ENCODE results near the gene GYS1.

DNA sequence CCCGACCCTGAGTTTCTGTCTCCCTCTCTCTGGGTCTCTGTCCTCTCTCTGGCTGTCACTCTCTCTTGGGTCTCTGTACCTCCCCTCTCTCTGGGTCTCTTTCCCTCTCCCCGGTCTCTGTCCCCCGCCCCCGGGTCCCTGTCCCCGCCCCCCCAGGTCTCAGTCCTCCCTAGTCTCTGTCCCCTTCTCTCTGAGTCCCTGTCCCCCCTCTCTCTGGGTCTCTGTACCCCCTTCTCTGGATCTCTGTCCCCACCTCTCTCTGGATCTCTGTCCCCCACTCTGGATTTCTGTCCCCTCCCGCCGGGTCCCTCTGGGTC is 30.3 kb downstream of the GYS1 start:
- TF ChIP-seq, protein P1, sequence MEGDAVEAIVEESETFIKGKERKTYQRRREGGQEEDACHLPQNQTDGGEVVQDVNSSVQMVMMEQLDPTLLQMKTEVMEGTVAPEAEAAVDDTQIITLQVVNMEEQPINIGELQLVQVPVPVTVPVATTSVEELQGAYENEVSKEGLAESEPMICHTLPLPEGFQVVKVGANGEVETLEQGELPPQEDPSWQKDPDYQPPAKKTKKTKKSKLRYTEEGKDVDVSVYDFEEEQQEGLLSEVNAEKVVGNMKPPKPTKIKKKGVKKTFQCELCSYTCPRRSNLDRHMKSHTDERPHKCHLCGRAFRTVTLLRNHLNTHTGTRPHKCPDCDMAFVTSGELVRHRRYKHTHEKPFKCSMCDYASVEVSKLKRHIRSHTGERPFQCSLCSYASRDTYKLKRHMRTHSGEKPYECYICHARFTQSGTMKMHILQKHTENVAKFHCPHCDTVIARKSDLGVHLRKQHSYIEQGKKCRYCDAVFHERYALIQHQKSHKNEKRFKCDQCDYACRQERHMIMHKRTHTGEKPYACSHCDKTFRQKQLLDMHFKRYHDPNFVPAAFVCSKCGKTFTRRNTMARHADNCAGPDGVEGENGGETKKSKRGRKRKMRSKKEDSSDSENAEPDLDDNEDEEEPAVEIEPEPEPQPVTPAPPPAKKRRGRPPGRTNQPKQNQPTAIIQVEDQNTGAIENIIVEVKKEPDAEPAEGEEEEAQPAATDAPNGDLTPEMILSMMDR (conservative IDR thresholded peaks at IDR 0.05 in 1 of 2, IDR thresholded peaks at IDR 0.05 in 1 of 2; ENCODE audit: extremely low read depth in 1 of 2, insufficient read depth in 1 of 2, low read depth in 1 of 2, low read length in 2 of 2) = no peak
- no peak for TF ChIP-seq EZH2 (IDR thresholded peaks at IDR 0.05; ENCODE audit: borderline replicate concordance, low read length)

All from mammary epithelial cell (primary cell).